Upper lobe of right lung (tissue), 1 donor: ENCODE measurements around the gene KLHL22. TPM values are rescaled to one million over a fixed set of nuclear protein-coding genes. Genes with fewer than 3 reads are reported as not detected.
A peak's percentile ranks its signal among the peaks of the same experiment; 100 is the strongest.
"Not testable (repeated sequence)": the region's sequence is repeated elsewhere in the genome, so short reads cannot be mapped to it uniquely, and the experiment has no call there.

Experiments used
- ATAC-seq: fragments of 200-7000 bp; cut with Tn5 transposase; one replicate; pipeline ENCODE4 v1.9.1; 2020; ENCODE audit warnings: mild to moderate bottlenecking, moderate library complexity
- DNase-seq: peaks from one replicate; pipeline ENCODE4 v3.0.0-alpha.2; 2020
- H3K27ac ChIP-seq: fragments of 200-600 bp; one replicate; pipeline ENCODE4 v1.8.0; 2022
- H3K27me3 ChIP-seq: fragments of 200-600 bp; one replicate; pipeline ENCODE4 v1.8.0; 2022; ENCODE audit warnings: mild to moderate bottlenecking
- H3K36me3 ChIP-seq: fragments of 200-600 bp; one replicate; pipeline ENCODE4 v1.8.0; 2022
- H3K4me1 ChIP-seq: fragments of 200-600 bp; one replicate; pipeline ENCODE4 v1.8.0; 2022
- H3K4me3 ChIP-seq: fragments of 200-600 bp; one replicate; pipeline ENCODE4 v1.8.0; 2022; ENCODE audit warnings: mild to moderate bottlenecking
- H3K9me3 ChIP-seq: fragments of 200-600 bp; one replicate; pipeline ENCODE4 v1.8.0; 2022
- intact Hi-C: fragments of 100-400 bp; cut with DNase I; formaldehyde crosslinking; loops from one replicate; pipeline ENCODE4 v1.11.0; 2022
- long read RNA-seq: library from polyadenylated mRNA; unstranded; transcript quantifications from one replicate; pipeline ENCODE4 v2.0.0, GENCODE V29; 2021
- total RNA-seq: library from RNA; stranded (reverse); fragmentation: NEBNext Ultra II Directional; extraction: Animal tissue kit (Norgen Biotek cat#: 25700); gene quantifications from one replicate; pipeline ENCODE4 v1.2.1, GENCODE V29; 2021
- TF ChIP-seq, protein P1 (sequence below): fragments of 200-600 bp; IDR thresholded peaks from one replicate; pipeline ENCODE4 v1.8.0; 2022; ENCODE audit warnings: antibody characterized with exemption
- donor health status: DM: no; HTN: yes; CAD: no; lungs with severe emphysema.

The KLHL22 gene, protein sequence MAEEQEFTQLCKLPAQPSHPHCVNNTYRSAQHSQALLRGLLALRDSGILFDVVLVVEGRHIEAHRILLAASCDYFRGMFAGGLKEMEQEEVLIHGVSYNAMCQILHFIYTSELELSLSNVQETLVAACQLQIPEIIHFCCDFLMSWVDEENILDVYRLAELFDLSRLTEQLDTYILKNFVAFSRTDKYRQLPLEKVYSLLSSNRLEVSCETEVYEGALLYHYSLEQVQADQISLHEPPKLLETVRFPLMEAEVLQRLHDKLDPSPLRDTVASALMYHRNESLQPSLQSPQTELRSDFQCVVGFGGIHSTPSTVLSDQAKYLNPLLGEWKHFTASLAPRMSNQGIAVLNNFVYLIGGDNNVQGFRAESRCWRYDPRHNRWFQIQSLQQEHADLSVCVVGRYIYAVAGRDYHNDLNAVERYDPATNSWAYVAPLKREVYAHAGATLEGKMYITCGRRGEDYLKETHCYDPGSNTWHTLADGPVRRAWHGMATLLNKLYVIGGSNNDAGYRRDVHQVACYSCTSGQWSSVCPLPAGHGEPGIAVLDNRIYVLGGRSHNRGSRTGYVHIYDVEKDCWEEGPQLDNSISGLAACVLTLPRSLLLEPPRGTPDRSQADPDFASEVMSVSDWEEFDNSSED
- 23.3 TPM for total RNA-seq
- long read RNA-seq, transcript KLHL22-201 (7 exons, 2,616 nt) = major isoform, 23 of 39 reads
- long read RNA-seq, partial matches to known transcripts = 7 of 39 reads
- long read RNA-seq, other reads (novel, unspliced or antisense) = 9 of 39 reads

DNA sequence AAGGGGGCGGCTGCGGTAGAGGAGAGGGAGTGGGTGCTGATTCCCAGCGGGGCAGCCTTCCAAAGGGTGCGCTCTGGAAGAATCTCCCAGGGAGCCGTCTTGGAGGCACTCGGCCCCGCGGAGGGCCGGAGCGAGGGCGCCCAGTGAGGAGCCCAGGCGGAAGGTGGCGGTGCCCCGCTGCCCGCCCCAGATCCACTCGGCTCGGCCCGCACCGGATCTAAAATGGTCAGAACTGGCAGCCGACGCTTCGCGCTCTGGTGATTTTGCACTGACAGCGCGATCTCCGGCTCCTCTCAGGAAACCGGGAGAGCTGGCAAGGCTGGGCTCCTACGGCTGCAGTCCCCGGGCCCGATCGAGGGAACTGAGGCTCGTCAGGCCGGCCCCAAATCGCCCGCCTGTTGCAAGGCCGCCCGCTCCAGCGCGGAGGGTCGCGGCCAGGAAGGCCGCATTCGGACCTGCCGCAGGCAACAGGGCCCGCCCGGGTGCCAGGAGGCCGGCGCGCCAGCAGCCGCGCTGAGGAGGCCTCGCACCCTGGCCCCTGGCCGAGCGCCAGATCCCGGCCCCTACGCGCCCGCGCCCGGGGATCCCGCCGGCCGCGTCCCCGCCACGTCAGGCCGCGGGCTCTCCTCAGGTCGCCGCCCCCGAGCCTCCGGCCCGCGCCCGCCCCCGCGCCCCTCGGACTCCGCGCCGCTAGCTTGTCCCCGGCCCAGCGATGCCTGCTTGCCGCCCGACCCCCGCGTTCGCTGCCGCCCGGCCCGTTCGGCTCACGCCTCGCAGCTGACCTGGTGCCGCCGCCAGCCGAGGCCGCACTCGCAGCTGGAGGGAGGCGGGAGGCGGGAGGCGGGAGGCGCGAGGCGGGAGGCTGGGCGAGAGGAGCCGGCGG lies at the start of gene KLHL22:
Gene KLHL22 (minus strand): TSS at position 818 of the 883 bp plus-strand sequence. CDS start 6,584 bp downstream, outside the sequence.
- TF ChIP-seq, protein P1, sequence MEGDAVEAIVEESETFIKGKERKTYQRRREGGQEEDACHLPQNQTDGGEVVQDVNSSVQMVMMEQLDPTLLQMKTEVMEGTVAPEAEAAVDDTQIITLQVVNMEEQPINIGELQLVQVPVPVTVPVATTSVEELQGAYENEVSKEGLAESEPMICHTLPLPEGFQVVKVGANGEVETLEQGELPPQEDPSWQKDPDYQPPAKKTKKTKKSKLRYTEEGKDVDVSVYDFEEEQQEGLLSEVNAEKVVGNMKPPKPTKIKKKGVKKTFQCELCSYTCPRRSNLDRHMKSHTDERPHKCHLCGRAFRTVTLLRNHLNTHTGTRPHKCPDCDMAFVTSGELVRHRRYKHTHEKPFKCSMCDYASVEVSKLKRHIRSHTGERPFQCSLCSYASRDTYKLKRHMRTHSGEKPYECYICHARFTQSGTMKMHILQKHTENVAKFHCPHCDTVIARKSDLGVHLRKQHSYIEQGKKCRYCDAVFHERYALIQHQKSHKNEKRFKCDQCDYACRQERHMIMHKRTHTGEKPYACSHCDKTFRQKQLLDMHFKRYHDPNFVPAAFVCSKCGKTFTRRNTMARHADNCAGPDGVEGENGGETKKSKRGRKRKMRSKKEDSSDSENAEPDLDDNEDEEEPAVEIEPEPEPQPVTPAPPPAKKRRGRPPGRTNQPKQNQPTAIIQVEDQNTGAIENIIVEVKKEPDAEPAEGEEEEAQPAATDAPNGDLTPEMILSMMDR = no peak
- Histone ChIP-seq H3K4me1 (peaks cover 16% of the 10 kb centered on the region), H3K36me3 (no peaks in the 10 kb centered on the region), H3K9me3 (no peaks in the 10 kb centered on the region), H3K27ac (peak within 1 kb of the TSS; percentile 86), H3K27me3 (no peaks in the 10 kb centered on the region), H3K4me3 (peak within 1 kb of the TSS; percentile 83)
- intact Hi-C loops = no loop called here
- ATAC-seq (peak; percentile 51), DNase-seq (peak; percentile 75)

- H3K27me3 ChIP-seq, intact Hi-C loops, H3K4me3 ChIP-seq, H3K9me3 ChIP-seq, ATAC-seq, DNase-seq, H3K27ac ChIP-seq: not testable (repeated sequence)
- H3K4me1 ChIP-seq = peaks cover 13% of the 10 kb centered on the region
- H3K36me3 ChIP-seq = peaks cover 20% of the 10 kb centered on the region
These were observed 49.7 kb upstream of the KLHL22 start for GRCh38 chr22:20545318-20545634.

GRCh38 chr22:20542736-20543135 lies 47.1 kb upstream of the KLHL22 start:
- DNase-seq (no peak), ATAC-seq (no peak)
- Histone ChIP-seq H3K4me1 (no peaks in the 10 kb centered on the region), H3K4me3 (no peak overlapping the region), H3K27ac (no peak overlapping the region), H3K27me3 (no peaks in the 10 kb centered on the region), H3K36me3 (peaks cover 40% of the 10 kb centered on the region), H3K9me3 (no peaks in the 10 kb centered on the region)
- TF ChIP-seq, protein P1 = no peak
- intact Hi-C loops = no loop called here

DNA sequence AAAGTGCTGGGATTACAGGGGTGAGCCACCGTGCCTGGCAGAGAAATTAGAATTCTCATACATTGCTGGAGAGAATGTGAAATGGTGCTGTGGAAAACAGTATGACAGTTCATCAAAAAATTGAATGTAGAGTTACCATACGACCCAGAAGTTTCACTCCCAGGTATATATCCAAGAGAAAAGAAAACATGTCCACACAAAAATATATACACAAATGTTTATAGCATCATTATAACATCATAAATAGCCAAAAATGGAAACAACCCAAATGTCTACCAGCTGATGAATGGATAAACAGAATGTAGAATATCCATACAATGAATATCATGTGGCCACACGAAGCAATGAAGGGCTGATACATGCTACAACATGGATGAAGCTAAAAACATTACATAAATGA lies 46.5 kb upstream of the KLHL22 start:
- intact Hi-C loops = no loop called here
- H3K36me3 ChIP-seq = peaks cover 47% of the 10 kb centered on the region
- no peak overlapping the region for H3K4me3 ChIP-seq
- TF ChIP-seq, protein P1 = no peak
- no peak overlapping the region for H3K27ac ChIP-seq
- DNase-seq (no peak), ATAC-seq (no peak)
- no peaks in the 10 kb centered on the region for H3K27me3 ChIP-seq
- H3K4me1 ChIP-seq = no peaks in the 10 kb centered on the region
- no peaks in the 10 kb centered on the region for H3K9me3 ChIP-seq

DNA sequence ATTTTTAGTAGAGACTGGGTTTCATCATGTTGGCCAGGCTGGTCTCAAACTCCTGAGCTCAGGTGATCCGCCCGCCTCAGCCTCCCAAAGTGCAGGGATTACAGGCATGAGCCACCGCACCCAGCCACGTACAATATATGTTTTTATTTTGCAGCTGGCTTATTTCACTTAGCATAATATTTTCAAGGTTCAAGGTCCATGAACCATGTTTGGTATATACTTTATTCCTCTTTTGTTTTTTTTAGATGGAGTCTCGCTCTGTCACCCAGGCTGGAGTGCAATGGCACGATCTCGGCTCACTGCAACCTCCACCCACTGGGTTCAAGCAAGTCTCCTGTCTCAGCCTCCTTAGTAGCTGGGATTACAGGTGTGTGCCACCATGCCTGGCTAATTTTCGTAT lies 43.3 kb upstream of the KLHL22 start:
- ATAC-seq, H3K27me3 ChIP-seq, intact Hi-C loops, H3K4me1 ChIP-seq, DNase-seq, H3K4me3 ChIP-seq, H3K27ac ChIP-seq, H3K9me3 ChIP-seq: not testable (repeated sequence)
- peaks cover 40% of the 10 kb centered on the region for H3K36me3 ChIP-seq

- Histone ChIP-seq H3K4me3 (no peak overlapping the region), H3K4me1 (peaks cover 13% of the 10 kb centered on the region), H3K9me3 (no peaks in the 10 kb centered on the region), H3K36me3 (peaks cover 38% of the 10 kb centered on the region), H3K27me3 (no peaks in the 10 kb centered on the region), H3K27ac (no peak overlapping the region)
- intact Hi-C loops = no loop called here
- no peak for ATAC-seq
- TF ChIP-seq, protein P1 = no peak
- no peak for DNase-seq
These were observed 42.4 kb upstream of the KLHL22 start for GRCh38 chr22:20537983-20538382.
